Upper lobe of left lung (tissue), 4 donors: ENCODE results near the gene ASTN2.

Experiments
- CTCF ChIP-seq, 6 experiments: fragments of 450-650 bp in 4 of 6; fragments of 200-600 bp in 2 of 6; sonication (generic) in 2 of 6; IDR thresholded peaks; one replicate each; pipeline ENCODE4 v1.5.1; 2016 to 2019; ENCODE audit warnings: antibody characterized with exemption in 6 of 6
- EP300 ChIP-seq, 4 donors: sonication (generic); formaldehyde crosslinking; IDR thresholded peaks; one replicate each; pipeline ENCODE4 v1.5.1; 2017; ENCODE audit warnings: antibody characterized with exemption in 4 of 4, control low read depth in 2 of 4
- POLR2A ChIP-seq, 4 donors: fragments of 450-650 bp; IDR thresholded peaks; one replicate each; pipeline ENCODE4 v1.5.1; 2016 to 2017; ENCODE audit warnings: antibody characterized with exemption in 4 of 4, mild to moderate bottlenecking in 2 of 4
- POLR2AphosphoS5 ChIP-seq, 2 donors: sonication (generic); formaldehyde crosslinking; IDR thresholded peaks; one replicate each; pipeline ENCODE4 v1.5.1; 2017; ENCODE audit warnings: antibody characterized with exemption in 2 of 2

GRCh38 chr9:116868201-116868600 is 546.7 kb downstream of the ASTN2 start:
- TF ChIP-seq CTCF (IDR thresholded peaks at IDR 0.05) (no peak), POLR2A (IDR thresholded peaks at IDR 0.05) (no peak), POLR2AphosphoS5 (IDR thresholded peaks at IDR 0.05) (no peak), EP300 (IDR thresholded peaks at IDR 0.05) (no peak)
